A549 (cell line): ENCODE results near the gene CAPN2.

ENCODE experiments used
- CEBPB ChIP-seq, 2 experiments: fragments of >200 bp in 1 of 2; sonication (Bioruptor Twin) in 1 of 2; formaldehyde crosslinking in 1 of 2; IDR thresholded peaks; 2 replicates each; pipeline ENCODE4 v1.6.1; 2012 to 2016
- CTCF ChIP-seq: fragments of >200 bp; sonication (Bioruptor Twin); formaldehyde crosslinking; IDR thresholded peaks from 3 replicates; pipeline ENCODE4 v1.5.1; 2016
- HMGXB4 ChIP-seq: fragments of 250-450 bp; sonication (Bioruptor Pico); IDR thresholded peaks from 2 replicates; pipeline ENCODE4 v1.5.0; 2021; ENCODE audit warnings: mild to moderate bottlenecking, moderate library complexity, borderline replicate concordance
- JUN ChIP-seq, 2 experiments: fragments of >200 bp; sonication (Bioruptor Twin); formaldehyde crosslinking; IDR thresholded peaks; 2 replicates in 1 of 2; 3 replicates in 1 of 2; pipeline ENCODE4 v1.6.1; 2016 to 2017
- MYC ChIP-seq: IDR thresholded peaks from 2 replicates; pipeline ENCODE4 v1.6.1; 2012; ENCODE audit warnings: mild to moderate bottlenecking, inconsistent platforms, low read length, improper control_type of control experiment, borderline replicate concordance
- PBX3 ChIP-seq: IDR thresholded peaks from 2 replicates; pipeline ENCODE4 v1.6.1; 2012
- POLR2A ChIP-seq: IDR thresholded peaks from 2 replicates; pipeline ENCODE4 v1.6.1; 2012; ENCODE audit warnings: mild to moderate bottlenecking, low read length
- RAD21 ChIP-seq, 2 experiments: fragments of >200 bp in 1 of 2; sonication (Bioruptor Twin) in 1 of 2; formaldehyde crosslinking in 1 of 2; IDR thresholded peaks in 1 of 2; conservative IDR thresholded peaks in 1 of 2; 2 replicates in 1 of 2; 3 replicates in 1 of 2; pipeline ENCODE4 v1.6.1; 2012 to 2018; ENCODE audit warnings: inconsistent platforms in 1 of 2
- USF2 ChIP-seq: fragments of 450-650 bp; IDR thresholded peaks from 2 replicates; pipeline ENCODE4 v1.6.1; 2014; ENCODE audit warnings: antibody characterized with exemption
- ZSCAN20 ChIP-seq: fragments of 250-450 bp; sonication (Bioruptor Pico); IDR thresholded peaks from 2 replicates; pipeline ENCODE4 v1.8.0; 2022; ENCODE audit warnings: mild to moderate bottlenecking, moderate library complexity

GRCh38 chr1:223741861-223742260 lies 29.5 kb downstream of the CAPN2 start:
- TF ChIP-seq CTCF (no peak), JUN (IDR thresholded peaks at IDR 0.05) (no peak), POLR2A (no peak), USF2 (no peak), MYC (no peak), ZSCAN20 (no peak), PBX3 (no peak), CEBPB (IDR thresholded peaks at IDR 0.05) (no peak), RAD21 (conservative IDR thresholded peaks at IDR 0.05 in 1 of 2, IDR thresholded peaks at IDR 0.05 in 1 of 2) (no peak), HMGXB4 (no peak)
